Natural killer cell treated with Interleukin-12 subunit alpha and Interleukin-12 subunit beta and Interleukin-15 and Interleukin-18, amount 100 ng/mL, for 72 hours (primary cell): Measurements from ENCODE around the gene RPS6KA2. TPM values are rescaled to one million over a fixed set of nuclear protein-coding genes. Genes with fewer than 3 reads are reported as not detected.

ENCODE experiments used
- ATAC-seq, 2 donors: fragments of 150-1000 bp; cut with Tn5 transposase in 1 of 2; sonication (Bioruptor Pico), chemical (Tn5 transposase) in 1 of 2; 2 replicates each; pipeline ENCODE4 v1.10.0; 2021
- DNase-seq: peaks from one replicate; pipeline ENCODE4 v3.0.0; 2022; ENCODE audit warnings: low spot score
- H3K27ac Mint-ChIP-seq, 2 donors: 1 replicate in 1 of 2; 2 replicates in 1 of 2; pipeline ENCODE4 v1.8.0; 2022; ENCODE audit warnings: mixed read lengths in 2 of 2, mild to moderate bottlenecking in 1 of 2, moderate library complexity in 1 of 2
- H3K27me3 Mint-ChIP-seq, 2 donors: 1 replicate in 1 of 2; 2 replicates in 1 of 2; pipeline ENCODE4 v1.8.0; 2022; ENCODE audit warnings: mixed read lengths in 2 of 2
- H3K36me3 Mint-ChIP-seq: one replicate; pipeline ENCODE4 v1.8.0; 2022; ENCODE audit warnings: mixed read lengths
- H3K4me1 Mint-ChIP-seq, 2 donors: 1 replicate in 1 of 2; 2 replicates in 1 of 2; pipeline ENCODE4 v1.8.0; 2022; ENCODE audit warnings: low read depth in 2 of 2, mixed read lengths in 2 of 2, mild to moderate bottlenecking in 1 of 2
- H3K4me3 Mint-ChIP-seq: one replicate; pipeline ENCODE4 v1.8.0; 2022; ENCODE audit warnings: mixed read lengths
- H3K9me3 Mint-ChIP-seq: 2 replicates; pipeline ENCODE4 v1.8.0; 2022; ENCODE audit warnings: mixed read lengths
- total RNA-seq, 2 donors: library from RNA; stranded (reverse); gene quantifications; one replicate each; pipeline ENCODE4 v1.2.3, GENCODE V29; 2022

Gene RPS6KA2
- total RNA-seq, 2 donors from 2014 or later: 2.8 to 3.8 TPM

DNA sequence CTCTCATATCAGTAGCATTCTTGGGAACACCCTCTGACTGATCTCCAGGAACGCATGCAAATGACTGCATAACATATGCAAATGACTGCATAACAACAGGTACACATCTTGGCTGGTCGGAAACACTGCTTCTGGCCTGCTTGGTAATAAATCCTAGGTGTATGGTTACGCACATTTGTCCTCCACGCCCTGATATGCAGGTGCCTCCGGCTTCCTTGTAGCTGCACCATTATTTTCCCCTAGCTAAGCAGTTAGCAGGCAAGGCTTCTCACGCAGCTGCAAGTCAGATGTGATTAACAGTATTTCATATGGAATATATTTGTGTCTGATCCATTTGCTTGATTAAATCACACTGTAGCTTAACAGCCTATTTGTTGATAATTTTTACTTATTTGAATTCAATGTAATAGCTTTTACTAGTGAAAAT is 5.9 kb downstream of the RPS6KA2 start:
- peaks cover 0 to 5% of the 10 kb centered on the region in 2 donors for H3K4me1 Mint-ChIP-seq
- peaks cover 27 to 30% of the 10 kb centered on the region in 2 donors for H3K27me3 Mint-ChIP-seq
- H3K27ac Mint-ChIP-seq: no peak overlapping the region
- ATAC-seq (no peak), DNase-seq (no peak)
- no peaks in the 10 kb centered on the region for H3K36me3 Mint-ChIP-seq
- no peaks in the 10 kb centered on the region for H3K9me3 Mint-ChIP-seq
- H3K4me3 Mint-ChIP-seq: no peak overlapping the region

DNA sequence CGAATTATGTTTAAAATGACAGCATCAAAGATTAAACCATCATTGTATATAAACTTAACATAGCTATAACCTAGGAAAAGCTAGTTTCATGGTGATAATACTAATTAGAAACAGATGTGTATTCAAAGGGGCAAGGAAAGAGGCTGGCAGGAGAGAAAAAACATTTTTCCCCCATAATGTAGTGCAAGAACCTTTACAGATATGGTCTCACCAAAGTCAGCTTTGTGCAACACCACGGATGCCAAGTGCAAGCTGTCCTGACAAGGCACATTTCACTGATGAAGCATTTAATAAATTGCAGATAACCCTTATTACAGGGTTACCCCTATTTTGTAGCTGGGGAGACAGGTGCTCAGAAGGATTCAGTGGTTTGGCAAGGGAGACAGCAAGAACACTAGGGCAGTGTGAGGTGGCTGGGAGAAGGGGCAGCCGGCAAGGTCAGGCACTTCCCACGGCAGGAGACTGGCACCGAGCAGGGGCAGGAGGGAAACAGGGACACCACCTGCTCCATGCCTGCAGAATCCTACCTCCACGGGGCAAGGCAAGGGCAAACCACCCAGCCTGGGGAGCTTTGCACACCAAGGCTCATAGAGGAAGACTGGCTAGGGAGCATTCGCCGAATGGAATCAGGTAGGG is 6.5 kb downstream of the RPS6KA2 start:
- no peaks in the 10 kb centered on the region for H3K36me3 Mint-ChIP-seq
- no peak overlapping the region for H3K4me3 Mint-ChIP-seq
- peaks cover 22 to 24% of the 10 kb centered on the region in 2 donors for H3K27me3 Mint-ChIP-seq
- no peak for ATAC-seq
- H3K27ac Mint-ChIP-seq: no peak overlapping the region
- H3K9me3 Mint-ChIP-seq: no peaks in the 10 kb centered on the region
- no peak for DNase-seq
- H3K4me1 Mint-ChIP-seq: no peaks in the 10 kb centered on the region

DNA sequence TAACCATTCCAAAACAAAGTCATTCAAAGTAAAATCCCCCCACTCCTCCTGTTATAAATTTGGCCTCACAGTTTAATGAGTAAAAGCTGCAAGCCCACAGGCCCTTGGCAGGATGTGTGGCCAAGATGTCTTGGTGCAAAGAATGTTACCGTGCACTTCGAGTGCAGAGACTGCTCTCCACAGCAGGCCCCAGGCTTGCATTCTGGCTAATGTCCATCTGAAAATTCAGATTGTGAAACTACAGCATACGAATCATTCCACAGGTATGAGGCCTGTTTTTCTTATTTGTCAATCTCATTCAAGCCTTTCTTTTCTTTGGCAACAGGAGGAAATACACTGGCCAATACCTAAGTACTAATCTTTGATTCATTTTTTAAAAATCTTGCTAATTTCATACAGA is 7.1 kb downstream of the RPS6KA2 start:
- peaks cover 0 to 2% of the 10 kb centered on the region in 2 donors for H3K4me1 Mint-ChIP-seq
- no peak overlapping the region for H3K4me3 Mint-ChIP-seq
- no peak overlapping the region for H3K27ac Mint-ChIP-seq
- ATAC-seq (no peak), DNase-seq (no peak)
- peaks cover 15 to 20% of the 10 kb centered on the region in 2 donors for H3K27me3 Mint-ChIP-seq
- H3K36me3 Mint-ChIP-seq: no peaks in the 10 kb centered on the region
- H3K9me3 Mint-ChIP-seq: no peaks in the 10 kb centered on the region

DNA sequence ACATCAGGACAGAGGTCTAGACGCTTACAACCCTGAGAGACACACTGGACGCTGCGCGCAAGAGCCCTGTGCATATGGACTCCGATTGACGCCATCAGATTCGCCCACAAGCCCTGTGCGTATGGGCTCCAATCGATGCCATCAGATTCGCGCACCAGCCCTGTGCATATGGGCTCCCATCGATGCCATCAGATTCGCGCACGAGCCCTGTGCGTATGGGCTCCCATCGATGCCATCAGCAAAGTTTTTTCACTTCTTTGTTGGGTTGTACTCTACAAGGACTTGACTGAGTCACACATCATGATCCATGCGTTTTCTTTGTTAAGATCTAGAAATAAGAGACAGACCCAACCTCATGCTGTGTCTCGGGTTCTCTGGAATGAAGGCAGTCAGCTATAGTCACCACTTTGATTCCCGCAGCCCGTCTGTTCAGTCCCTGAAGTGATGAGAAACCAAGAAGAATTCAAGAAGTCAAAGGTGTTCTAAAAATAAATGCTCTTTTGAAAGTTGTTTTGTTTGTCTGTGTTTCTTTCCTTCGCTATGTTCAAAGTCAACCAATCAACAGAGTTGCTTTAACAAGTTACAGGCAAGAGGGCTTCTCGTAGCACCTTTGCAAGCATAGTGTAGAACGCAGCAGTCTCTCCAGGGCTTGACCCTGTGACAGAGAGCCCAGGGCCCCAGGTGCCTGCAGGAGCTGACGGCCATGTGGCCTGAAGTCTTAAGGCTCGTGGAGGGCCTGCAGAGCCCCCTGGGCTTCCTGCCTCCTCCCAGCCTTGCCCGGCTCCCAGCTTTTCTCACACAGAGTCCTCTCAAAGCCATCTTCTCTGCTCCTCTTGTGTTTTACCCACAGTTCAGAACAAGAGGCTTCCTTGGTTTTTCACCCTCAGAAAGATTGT is 7.9 kb downstream of the RPS6KA2 start:
- no peak for DNase-seq
- ATAC-seq: peak in 1 of 2 donors; percentile 26
- Mint-ChIP-seq H3K27me3 (peaks cover 15 to 19% of the 10 kb centered on the region in 2 donors), H3K36me3 (no peaks in the 10 kb centered on the region), H3K9me3 (no peaks in the 10 kb centered on the region), H3K4me3 (no peak overlapping the region), H3K27ac (no peak overlapping the region), H3K4me1 (peaks cover 0 to 2% of the 10 kb centered on the region in 2 donors)

DNA sequence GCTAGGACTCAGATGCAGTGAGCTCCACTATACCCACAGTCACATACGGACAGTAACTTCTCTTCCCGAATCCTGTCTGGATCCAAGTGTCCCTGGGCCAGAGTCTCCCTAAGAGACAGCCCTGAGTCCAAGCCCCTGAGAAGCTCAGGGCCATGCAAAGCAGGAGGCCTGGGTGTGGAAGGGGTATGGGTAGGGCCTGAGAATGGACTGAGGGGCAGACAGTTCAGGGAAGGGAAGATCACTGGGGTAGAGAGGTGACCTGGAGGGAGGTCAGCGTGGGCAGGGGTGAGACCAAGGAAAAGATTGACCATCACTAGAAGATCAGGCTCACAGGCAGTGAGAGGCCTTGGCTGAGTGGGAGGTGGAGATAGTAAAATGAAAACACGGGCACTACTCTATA is 8.8 kb downstream of the RPS6KA2 start:
- Mint-ChIP-seq H3K4me1 (peaks cover 0 to 2% of the 10 kb centered on the region in 2 donors), H3K27me3 (peaks cover 13 to 19% of the 10 kb centered on the region in 2 donors), H3K4me3 (no peak overlapping the region), H3K9me3 (no peaks in the 10 kb centered on the region), H3K36me3 (no peaks in the 10 kb centered on the region), H3K27ac (no peak overlapping the region)
- ATAC-seq: peak in 1 of 2 donors; percentile 21
- DNase-seq: no peak

DNA sequence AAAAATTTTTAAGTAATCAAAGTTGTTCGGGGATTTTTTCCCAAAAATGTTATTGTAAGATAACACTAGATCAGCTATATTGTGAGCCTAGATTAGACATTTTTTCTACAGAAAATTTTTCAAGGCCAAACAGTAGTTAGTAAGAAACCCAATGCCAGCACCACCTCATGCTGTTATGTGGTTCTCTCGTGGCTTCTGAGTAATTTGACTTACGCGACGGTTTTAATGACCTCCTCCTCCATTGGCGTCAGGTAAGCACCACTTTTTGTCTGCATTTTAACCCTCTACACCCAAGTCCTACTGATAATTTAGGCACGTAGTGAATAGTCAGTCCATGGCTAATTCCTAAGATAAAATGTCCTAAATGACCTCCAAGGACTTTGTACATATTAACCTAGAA is 9.7 kb downstream of the RPS6KA2 start:
- H3K27me3 Mint-ChIP-seq: peaks cover 8 to 19% of the 10 kb centered on the region in 2 donors
- DNase-seq: no peak
- peaks cover 0 to 2% of the 10 kb centered on the region in 2 donors for H3K4me1 Mint-ChIP-seq
- H3K9me3 Mint-ChIP-seq: no peaks in the 10 kb centered on the region
- H3K27ac Mint-ChIP-seq: no peak overlapping the region
- H3K36me3 Mint-ChIP-seq: no peaks in the 10 kb centered on the region
- no peak for ATAC-seq
- H3K4me3 Mint-ChIP-seq: no peak overlapping the region

DNA sequence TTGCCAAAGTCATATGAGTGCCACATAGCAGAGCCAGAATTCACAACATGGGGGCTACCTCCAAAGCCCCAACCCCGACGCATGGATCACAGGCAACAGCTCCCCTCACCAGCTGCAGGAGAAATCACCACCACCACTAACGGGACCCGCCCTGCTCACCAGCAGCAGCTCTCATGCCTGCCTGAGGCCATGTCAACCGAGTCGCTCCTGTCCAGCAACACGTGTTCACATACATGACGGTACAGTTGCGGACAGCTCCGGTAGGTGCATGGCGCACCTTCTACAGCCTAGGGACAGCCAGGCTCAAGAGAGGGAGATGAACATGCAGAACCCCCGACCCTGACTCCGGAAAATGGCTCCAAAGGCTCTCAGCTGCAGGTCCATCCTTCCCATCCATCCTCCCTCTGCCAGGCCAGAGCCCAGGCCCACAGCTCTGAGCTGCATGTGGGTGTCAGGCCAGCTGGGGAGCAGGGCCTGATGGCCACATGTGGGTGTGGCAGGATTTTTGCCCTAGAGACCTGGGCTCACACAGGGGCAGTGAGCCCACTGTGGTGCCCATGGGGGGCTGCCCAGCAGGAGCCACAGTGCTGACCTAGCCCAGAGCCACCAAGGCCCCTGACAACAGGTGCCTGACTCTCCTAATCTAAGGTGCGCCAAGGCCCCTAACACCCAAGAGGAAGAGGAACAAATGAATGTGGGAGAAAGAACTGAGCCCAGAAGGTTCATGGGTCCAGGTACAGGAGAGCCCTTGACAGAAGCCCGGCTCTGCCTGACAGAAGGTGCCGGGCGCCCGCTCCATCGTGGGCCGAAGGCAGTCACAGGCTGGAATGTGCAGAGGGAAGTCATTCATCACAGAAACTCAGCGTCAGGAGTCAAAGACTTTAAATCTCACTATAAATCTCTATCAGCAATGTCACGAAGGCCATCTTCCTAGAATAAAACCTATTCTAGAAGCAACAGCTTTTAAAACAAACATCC is 10.5 kb downstream of the RPS6KA2 start:
- Mint-ChIP-seq H3K36me3 (no peaks in the 10 kb centered on the region), H3K4me1 (peaks cover 0 to 2% of the 10 kb centered on the region in 2 donors), H3K4me3 (no peak overlapping the region), H3K27me3 (peaks cover under 1 to 14% of the 10 kb centered on the region in 2 donors), H3K27ac (no peak overlapping the region), H3K9me3 (no peaks in the 10 kb centered on the region)
- ATAC-seq (no peak), DNase-seq (no peak)

DNA sequence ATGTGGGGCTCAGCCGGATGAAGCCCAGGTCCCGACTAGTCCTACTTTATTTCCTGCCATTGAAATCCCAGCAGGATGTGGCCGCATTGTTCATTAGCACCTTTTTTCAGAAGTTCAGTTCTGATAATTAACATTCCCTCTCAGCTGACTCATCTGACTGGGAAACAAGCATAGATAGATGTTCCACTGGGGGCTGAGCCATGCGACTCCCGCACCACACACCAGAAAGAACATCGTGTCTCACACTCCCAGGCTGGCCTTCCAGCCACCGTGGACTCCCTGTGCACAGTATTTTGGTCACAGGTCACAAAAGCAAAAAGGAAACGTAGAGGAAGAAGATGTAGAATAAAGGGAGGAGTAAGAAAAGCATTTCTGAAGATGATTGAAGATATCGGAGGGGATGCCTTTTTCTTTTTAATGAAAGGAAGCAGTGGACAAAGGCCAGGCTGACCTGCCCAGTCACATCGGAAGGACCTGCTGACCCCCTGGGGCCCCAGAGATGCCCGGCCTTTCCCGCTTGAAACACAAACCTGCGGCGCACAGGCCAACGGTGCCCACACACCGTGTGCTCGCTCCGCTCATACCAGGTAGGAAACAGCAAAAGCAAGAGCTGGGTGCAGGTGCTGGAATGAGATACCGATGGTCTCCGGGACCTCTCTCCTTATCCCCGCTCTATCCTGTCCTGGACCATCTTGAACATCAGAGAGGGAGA is 11.8 kb downstream of the RPS6KA2 start:
- Mint-ChIP-seq H3K4me1 (peaks cover 0 to 2% of the 10 kb centered on the region in 2 donors), H3K36me3 (no peaks in the 10 kb centered on the region)

DNA sequence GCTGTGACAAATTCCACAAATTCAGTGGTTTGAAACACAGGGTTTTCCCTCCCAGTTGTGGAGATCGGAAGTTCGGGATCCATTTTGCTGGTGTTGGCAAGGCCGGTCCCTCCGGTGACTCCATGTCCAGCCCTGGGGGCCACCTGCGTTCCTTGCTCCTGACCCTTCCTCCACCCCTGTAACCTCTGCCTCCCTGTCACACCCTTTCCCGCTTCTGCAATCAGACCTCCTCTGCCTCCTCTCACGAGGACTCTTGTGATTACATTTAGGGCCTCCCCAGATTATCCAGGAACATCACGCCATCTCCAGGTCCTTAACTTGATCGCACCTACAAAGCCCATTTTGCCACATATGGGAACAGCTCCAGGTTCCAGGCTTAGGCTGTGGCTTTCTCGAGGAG is 12.5 kb downstream of the RPS6KA2 start:
- peak overlapping the region in 1 of 2 donors; percentile 20 for H3K27ac Mint-ChIP-seq
- no peaks in the 10 kb centered on the region for H3K36me3 Mint-ChIP-seq
- no peak overlapping the region for H3K4me3 Mint-ChIP-seq
- H3K9me3 Mint-ChIP-seq: no peaks in the 10 kb centered on the region
- peaks cover 0 to 2% of the 10 kb centered on the region in 2 donors for H3K4me1 Mint-ChIP-seq
- DNase-seq (no peak), ATAC-seq (no peak)
- peaks cover 0 to 9% of the 10 kb centered on the region in 2 donors for H3K27me3 Mint-ChIP-seq

More for the DNA sequence above, 11.8 kb downstream of the RPS6KA2 start:
- Mint-ChIP-seq H3K4me3 (no peak overlapping the region), H3K9me3 (no peaks in the 10 kb centered on the region), H3K27ac (peak overlapping the region in 1 of 2 donors; percentile 20), H3K27me3 (peaks cover 0 to 9% of the 10 kb centered on the region in 2 donors)
- ATAC-seq (no peak), DNase-seq (no peak)

DNA sequence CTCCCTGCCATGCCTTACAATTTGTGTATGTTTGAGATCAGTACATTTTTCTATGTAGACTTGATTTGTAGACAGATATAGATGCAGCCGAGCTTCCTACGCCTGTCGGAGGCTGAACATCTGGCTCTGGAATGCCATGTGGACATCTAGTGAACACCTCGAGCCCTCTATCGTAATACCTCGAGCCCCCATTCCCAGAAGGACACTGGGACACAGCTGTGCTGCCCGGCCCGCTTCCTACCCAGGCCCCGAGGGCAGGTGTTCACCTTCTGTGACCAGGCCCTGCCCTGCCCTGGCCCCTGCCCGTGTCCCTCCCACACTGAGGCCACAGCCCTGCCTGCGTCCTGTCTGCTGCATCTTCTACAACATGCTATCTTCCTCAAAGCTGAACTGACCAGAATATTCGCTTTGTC is 12.9 kb downstream of the RPS6KA2 start:
- DNase-seq (no peak), ATAC-seq (peak in 1 of 2 donors; percentile 22)
- Mint-ChIP-seq H3K4me3 (no peak overlapping the region), H3K4me1 (peaks cover 0 to 2% of the 10 kb centered on the region in 2 donors), H3K27me3 (peaks cover 0 to 9% of the 10 kb centered on the region in 2 donors), H3K9me3 (no peaks in the 10 kb centered on the region), H3K27ac (no peak overlapping the region), H3K36me3 (no peaks in the 10 kb centered on the region)

DNA sequence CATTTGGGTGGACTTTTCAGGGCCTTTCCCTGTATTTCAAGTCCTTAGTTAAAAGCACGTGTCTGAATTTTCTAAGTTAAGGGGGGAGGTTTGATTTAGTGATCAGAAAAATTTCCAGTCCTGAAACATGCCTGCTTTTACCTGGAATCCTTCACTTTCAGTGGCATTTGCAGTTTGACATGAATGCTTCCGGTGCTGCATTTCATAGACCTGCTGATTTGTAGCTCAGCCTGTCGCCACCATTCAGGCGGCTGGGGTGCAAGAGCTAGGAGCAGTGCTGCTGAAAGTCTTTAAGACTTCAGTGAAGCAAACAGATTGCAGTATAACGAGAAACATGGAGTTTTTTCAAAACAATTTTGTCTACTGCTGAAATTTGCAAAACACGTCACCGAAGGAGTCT is 14.0 kb downstream of the RPS6KA2 start:
- no peak for DNase-seq
- H3K36me3 Mint-ChIP-seq: no peaks in the 10 kb centered on the region
- no peak for ATAC-seq
- no peak overlapping the region for H3K4me3 Mint-ChIP-seq
- no peak overlapping the region for H3K27ac Mint-ChIP-seq
- H3K27me3 Mint-ChIP-seq: peaks cover 0 to 6% of the 10 kb centered on the region in 2 donors
- H3K9me3 Mint-ChIP-seq: no peaks in the 10 kb centered on the region
- H3K4me1 Mint-ChIP-seq: peaks cover 0 to 2% of the 10 kb centered on the region in 2 donors

DNA sequence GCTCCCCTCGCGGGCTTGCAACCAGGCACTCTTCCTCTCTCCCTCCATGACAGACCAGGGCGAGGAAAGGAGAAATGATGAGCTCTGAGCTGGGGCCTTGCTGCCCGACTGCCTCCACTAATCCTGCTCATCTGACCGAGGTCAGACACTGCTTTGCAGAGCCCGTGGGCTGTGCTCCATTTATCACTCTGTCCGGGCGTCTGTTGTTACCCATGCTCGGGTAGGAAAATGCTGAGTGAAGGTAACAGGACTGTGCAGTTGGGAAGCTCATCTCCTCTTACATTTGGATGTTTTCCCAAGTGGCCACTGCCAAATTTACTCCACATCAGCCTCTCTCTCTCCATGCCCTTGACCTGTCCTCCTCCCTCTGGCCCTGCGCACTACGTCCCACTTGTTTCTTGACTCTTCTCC is 14.6 kb downstream of the RPS6KA2 start:
- peak in 1 of 2 donors; percentile 43 for ATAC-seq
- no peak overlapping the region for H3K27ac Mint-ChIP-seq
- H3K36me3 Mint-ChIP-seq: no peaks in the 10 kb centered on the region
- H3K9me3 Mint-ChIP-seq: no peaks in the 10 kb centered on the region
- H3K27me3 Mint-ChIP-seq: peaks cover 0 to 6% of the 10 kb centered on the region in 2 donors
- H3K4me1 Mint-ChIP-seq: peaks cover 0 to 2% of the 10 kb centered on the region in 2 donors
- no peak for DNase-seq
- no peak overlapping the region for H3K4me3 Mint-ChIP-seq

DNA sequence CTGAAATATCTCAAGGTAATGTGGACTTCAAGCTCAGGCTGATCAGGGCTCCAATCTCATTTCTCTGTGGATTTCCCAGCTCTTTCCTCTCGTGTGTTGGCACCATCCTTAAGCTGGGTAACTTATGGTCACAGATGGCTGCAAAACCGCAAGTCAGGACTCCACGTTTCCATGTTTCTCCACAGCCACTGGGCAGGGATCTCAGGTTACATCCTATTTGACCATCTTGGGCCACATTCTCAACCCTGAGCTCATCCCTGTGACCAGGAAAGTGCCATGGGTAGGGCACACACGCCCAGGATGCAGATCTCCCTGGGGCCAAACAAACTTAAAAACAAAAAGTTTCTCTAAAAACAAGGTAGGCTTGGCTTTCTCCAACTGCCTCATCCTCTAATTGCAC is 15.4 kb downstream of the RPS6KA2 start:
- Mint-ChIP-seq H3K4me3 (no peak overlapping the region), H3K4me1 (peaks cover 0 to 2% of the 10 kb centered on the region in 2 donors), H3K27ac (no peak overlapping the region), H3K27me3 (peaks cover 0 to 6% of the 10 kb centered on the region in 2 donors), H3K9me3 (no peaks in the 10 kb centered on the region), H3K36me3 (no peaks in the 10 kb centered on the region)
- DNase-seq: no peak
- ATAC-seq: no peak
